Measurements from ENCODE around the gene DUSP22. TPM values are rescaled to one million over a fixed set of nuclear protein-coding genes. Genes with fewer than 3 reads are reported as not detected.

DUSP22 gene
- total and polyA plus RNA-seq, 2 of the 8 experiments (the other 6 are each of a cell fraction or from before 2014, with no cell fraction given) = 15.5 to 32.4 TPM

- ChIA-PET CTCF (ENCODE audit: partially characterized antibody) (interaction anchor here (1.0 to 1.4 kb wide), 2 partner anchors 44 to 47 kb away, joined by 4 read pairs; no protein-coding TSS in a partner anchor), POLR2A (ENCODE audit: partially characterized antibody) (no interaction called here)
- no peak overlapping the region for H2BK5ac ChIP-seq (ENCODE audit: low read depth, low read length)
- H2AK5ac ChIP-seq (ENCODE audit: low read depth, low read length) = no peak overlapping the region
- H4K8ac ChIP-seq (ENCODE audit: extremely low read depth, insufficient read depth, low read length) = no peak overlapping the region
- no peak overlapping the region for H3K27ac ChIP-seq (ENCODE audit: low read depth, low read length)
- no peak overlapping the region for H3K23ac ChIP-seq (ENCODE audit: insufficient read length)
- no peak overlapping the region for H2AFZ ChIP-seq (ENCODE audit: low read length)
- no peaks in the 10 kb centered on the region for H3K79me1 ChIP-seq (ENCODE audit: low read depth, low read length)
- H3K23me2 ChIP-seq (ENCODE audit: low read depth, low read length) = no peaks in the 10 kb centered on the region
- DNase-seq (ENCODE audit: low read depth in 1 of 2, low spot score in 2 of 2) = no peak
- H2BK120ac ChIP-seq (replicated peaks; ENCODE audit: low read depth, low read length) = no peak overlapping the region
- FAIRE-seq = no peak
- H3K14ac ChIP-seq (ENCODE audit: insufficient read length) = no peak overlapping the region
- 81% methylated on average over 7 of the region's 7 CpGs; no CpG with 5 or more reads in 1 of the 2 experiments for WGBS, 2 experiments (ENCODE audit: extremely low coverage in 1 of 2, insufficient coverage in 1 of 2, insufficient read length in 1 of 2, insufficient replicate concordance in 2 of 2, low coverage in 1 of 2, low lambda C conversion rate in 2 of 2, missing lambda C conversion rate in 1 of 2)
- H4K5ac ChIP-seq (ENCODE audit: insufficient read length, low read depth, low read length) = no peak overlapping the region
- H3K79me2 ChIP-seq (ENCODE audit: control insufficient read depth in 1 of 2, insufficient read depth in 2 of 2, low read length in 2 of 2) = no peaks in the 10 kb centered on the region
- H3K27me3 ChIP-seq (replicated peaks in 1 of 4; ENCODE audit: control insufficient read depth in 3 of 4, extremely low read depth in 1 of 4, insufficient read depth in 3 of 4, low read length in 3 of 4) = no peaks in the 10 kb centered on the region
- no peak overlapping the region for H3K4ac ChIP-seq (replicated peaks; ENCODE audit: insufficient read length, low read depth, low read length)
- H3K4me1 ChIP-seq (replicated peaks in 1 of 4; ENCODE audit: control insufficient read depth in 3 of 4, insufficient read depth in 4 of 4, low read length in 3 of 4) = peaks cover 0 to 5% (median 3%) of the 10 kb centered on the region in 4 experiments; a peak in 3 of 7 replicates
- H2BK12ac ChIP-seq (ENCODE audit: low read depth, low read length) = no peak overlapping the region
- no peak overlapping the region for H3K4me2 ChIP-seq (ENCODE audit: insufficient read depth in 1 of 2, low read depth in 2 of 2, low read length in 2 of 2)
- H2BK20ac ChIP-seq (ENCODE audit: low read length) = no peak overlapping the region
- no peak overlapping the region for H3K56ac ChIP-seq (replicated peaks; ENCODE audit: insufficient read length, low read depth, low read length)
- H3K9me3 ChIP-seq (ENCODE audit: insufficient read depth in 2 of 2, low read depth in 1 of 2, low read length in 1 of 2) = peaks cover 31 to 93% of the 10 kb centered on the region in 2 experiments
- H2BK15ac ChIP-seq (ENCODE audit: low read length) = no peak overlapping the region
- no peak overlapping the region for H4K91ac ChIP-seq (replicated peaks; ENCODE audit: insufficient read length, low read length)
- no peak overlapping the region for H3K4me3 ChIP-seq (ENCODE audit: extremely low read depth in 1 of 4, insufficient read depth in 2 of 4, low read depth in 3 of 4, low read length in 4 of 4)
- TF ChIP-seq CTBP2 (IDR thresholded peaks at IDR 0.05; ENCODE audit: borderline replicate concordance, insufficient read depth, insufficient read length, low read length) = no peak
- no peak for TF ChIP-seq RBBP5 (IDR thresholded peaks at IDR 0.05; ENCODE audit: borderline replicate concordance, low read depth, low read length)
- no peak for TF ChIP-seq KDM4A (IDR thresholded peaks at IDR 0.05; ENCODE audit: low read depth, low read length, severe bottlenecking)
- H3K9ac ChIP-seq (replicated peaks in 1 of 4; ENCODE audit: extremely low read depth in 1 of 4, low read depth in 3 of 4, low read length in 3 of 4) = no peak overlapping the region
- no peaks in the 10 kb centered on the region for H3K36me3 ChIP-seq (ENCODE audit: control insufficient read depth in 2 of 4, insufficient read depth in 4 of 4, low read length in 3 of 4)
- peaks cover 0 to 2% of the 10 kb centered on the region in 2 experiments for H4K20me1 ChIP-seq (replicated peaks in 1 of 2; ENCODE audit: control insufficient read depth in 1 of 2, insufficient read depth in 2 of 2, low read length in 2 of 2)
- no peak overlapping the region for H3K18ac ChIP-seq (ENCODE audit: extremely low read depth, low read length)
These were observed 36.6 kb downstream of the DUSP22 start for GRCh38 chr6:328924-329323.
